Esophagus muscularis mucosa (tissue), 4 donors: ENCODE measurements around the gene PRF1. TPM values are rescaled to one million over a fixed set of nuclear protein-coding genes. Genes with fewer than 3 reads are reported as not detected.
"Not testable (repeated sequence)": the region's sequence is repeated elsewhere in the genome, so short reads cannot be mapped to it uniquely, and the experiment has no call there.

Experiments used
- DNase-seq: peaks from one replicate; pipeline ENCODE4 v3.0.0-alpha.2; 2017; ENCODE audit errors: extremely low spot score
- H3K27ac ChIP-seq, 4 donors: fragments of 200-600 bp; sonication (generic); replicated peaks in 1 of 4; 1 replicate in 3 of 4; 2 replicates in 1 of 4; pipeline ENCODE4 v1.5.1; 2016 to 2019; ENCODE audit warnings: mild to moderate bottlenecking in 1 of 4
- H3K27me3 ChIP-seq, 4 donors: fragments of 200-600 bp; sonication (generic); one replicate each; pipeline versions ENCODE4 v1.5.1 to v1.6.0; 2016 to 2019
- H3K36me3 ChIP-seq, 4 donors: fragments of 200-600 bp; sonication (generic); one replicate each; pipeline ENCODE4 v1.5.1; 2016 to 2019
- H3K4me1 ChIP-seq, 4 donors: fragments of 200-600 bp; sonication (generic); one replicate each; pipeline ENCODE4 v1.5.1; 2016 to 2019
- H3K4me3 ChIP-seq, 4 donors: fragments of 200-600 bp; sonication (generic); 1 replicate in 2 of 4; 2 replicates in 2 of 4; pipeline ENCODE4 v1.5.1; 2016 to 2019; ENCODE audit warnings: mild to moderate bottlenecking in 4 of 4, moderate library complexity in 1 of 4
- H3K9me3 ChIP-seq, 4 donors: fragments of 200-600 bp; sonication (generic); 1 replicate in 3 of 4; 2 replicates in 1 of 4; pipeline ENCODE4 v1.5.1; 2016 to 2019
- EP300 ChIP-seq: sonication (generic); formaldehyde crosslinking; IDR thresholded peaks from one replicate; pipeline ENCODE4 v1.6.1; 2017; ENCODE audit warnings: antibody characterized with exemption
- POLR2A ChIP-seq: fragments of 450-650 bp; IDR thresholded peaks from one replicate; pipeline ENCODE4 v1.6.1; 2017; ENCODE audit warnings: antibody characterized with exemption, moderate library complexity, mild to moderate bottlenecking, low read depth
- POLR2AphosphoS5 ChIP-seq, 2 donors: sonication (generic); formaldehyde crosslinking; IDR thresholded peaks; one replicate each; pipeline ENCODE4 v1.6.1; 2017; ENCODE audit warnings: antibody characterized with exemption in 2 of 2
- WGBS: methylation state at CpG from one replicate; pipeline ENCODE4 v1.1.5; 2018; 5-methylcytosine and 5-hydroxymethylcytosine counted together
- intact Hi-C: fragments of 100-400 bp; cut with DNase I; formaldehyde crosslinking; loops from one replicate; pipeline ENCODE4 v1.15.1; 2023
- total RNA-seq, 4 donors: library from RNA; depleted of rRNA; stranded (reverse); fragments of >200 nt; gene quantifications; one replicate each; pipeline versions ENCODE4 v1.1.0 to v1.2.1, GENCODE V29; 2016
- TF ChIP-seq, protein P1 (sequence below), 3 experiments: fragments of 200-600 bp in 2 of 3; fragments of 450-650 bp in 1 of 3; sonication (generic) in 2 of 3; IDR thresholded peaks; one replicate each; pipeline ENCODE4 v1.5.1; 2017 to 2019; ENCODE audit warnings: antibody characterized with exemption in 3 of 3, mild to moderate bottlenecking in 2 of 3, moderate library complexity in 1 of 3

The PRF1 gene
- total RNA-seq, 4 donors from 2014 or later, result 1.2 to 15.2 (median 2.4) TPM

DNA sequence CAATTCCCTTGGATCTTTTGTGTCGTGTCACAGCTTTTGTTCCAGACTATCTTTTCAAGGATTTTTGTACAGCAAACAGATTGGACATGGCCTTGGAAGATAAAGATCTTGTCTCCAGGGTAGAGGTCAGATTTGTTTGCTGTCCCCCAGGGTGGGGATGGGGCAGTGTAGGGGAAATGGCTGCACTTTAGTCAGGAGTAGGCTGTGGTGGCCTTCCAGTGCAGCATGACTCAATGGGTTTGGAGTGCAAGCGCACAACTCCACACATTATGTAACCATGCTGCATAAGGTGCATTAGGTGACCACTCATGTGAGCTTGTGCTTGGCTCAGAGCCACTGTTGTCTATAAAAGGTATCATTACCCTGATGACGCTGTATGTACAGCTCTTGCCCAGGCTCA, 45.9 kb upstream of the PRF1 start:
- Histone ChIP-seq H3K27ac (no peak overlapping the region), H3K9me3 (peaks cover 0 to 7% (median 0%) of the 10 kb centered on the region in 4 donors), H3K4me1 (peaks cover 0 to 7% (median 4%) of the 10 kb centered on the region in 4 donors), H3K4me3 (no peak overlapping the region), H3K27me3 (peaks cover 0 to 8% (median 0%) of the 10 kb centered on the region in 4 donors), H3K36me3 (no peaks in the 10 kb centered on the region)
- DNase-seq, result no peak
- TF ChIP-seq POLR2A (no peak), POLR2AphosphoS5 (IDR thresholded peaks at IDR 0.05) (no peak), EP300 (no peak)
- TF ChIP-seq, protein P1, sequence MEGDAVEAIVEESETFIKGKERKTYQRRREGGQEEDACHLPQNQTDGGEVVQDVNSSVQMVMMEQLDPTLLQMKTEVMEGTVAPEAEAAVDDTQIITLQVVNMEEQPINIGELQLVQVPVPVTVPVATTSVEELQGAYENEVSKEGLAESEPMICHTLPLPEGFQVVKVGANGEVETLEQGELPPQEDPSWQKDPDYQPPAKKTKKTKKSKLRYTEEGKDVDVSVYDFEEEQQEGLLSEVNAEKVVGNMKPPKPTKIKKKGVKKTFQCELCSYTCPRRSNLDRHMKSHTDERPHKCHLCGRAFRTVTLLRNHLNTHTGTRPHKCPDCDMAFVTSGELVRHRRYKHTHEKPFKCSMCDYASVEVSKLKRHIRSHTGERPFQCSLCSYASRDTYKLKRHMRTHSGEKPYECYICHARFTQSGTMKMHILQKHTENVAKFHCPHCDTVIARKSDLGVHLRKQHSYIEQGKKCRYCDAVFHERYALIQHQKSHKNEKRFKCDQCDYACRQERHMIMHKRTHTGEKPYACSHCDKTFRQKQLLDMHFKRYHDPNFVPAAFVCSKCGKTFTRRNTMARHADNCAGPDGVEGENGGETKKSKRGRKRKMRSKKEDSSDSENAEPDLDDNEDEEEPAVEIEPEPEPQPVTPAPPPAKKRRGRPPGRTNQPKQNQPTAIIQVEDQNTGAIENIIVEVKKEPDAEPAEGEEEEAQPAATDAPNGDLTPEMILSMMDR (IDR thresholded peaks at IDR 0.05), result no peak
- intact Hi-C loops, result no loop called here
- 94% methylated on average over 2 of the region's 3 CpGs for WGBS

DNA sequence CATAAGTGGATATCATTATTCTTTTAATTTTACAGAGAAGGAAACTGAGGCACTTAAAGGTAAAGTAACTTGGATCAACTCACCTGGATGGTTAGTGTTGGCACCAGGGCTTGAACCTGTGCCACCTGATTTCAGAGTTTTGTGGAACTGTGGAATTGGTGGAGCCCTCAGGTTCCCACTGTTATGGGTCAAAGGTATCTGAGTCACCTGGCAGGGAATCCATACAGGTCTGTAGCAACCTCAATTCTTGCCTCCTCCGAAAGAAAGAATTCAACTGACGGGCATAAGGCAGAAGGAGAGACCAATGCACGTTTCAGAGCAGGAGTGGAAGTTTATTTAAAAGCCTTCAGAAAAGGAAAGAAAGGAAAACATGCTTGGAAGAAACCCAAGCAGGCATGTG, 44.5 kb upstream of the PRF1 start:
- TF ChIP-seq EP300, result no peak
- TF ChIP-seq, protein P1 (IDR thresholded peaks at IDR 0.05), result no peak
- TF ChIP-seq POLR2AphosphoS5 (IDR thresholded peaks at IDR 0.05), result no peak
- no peak for TF ChIP-seq POLR2A
- intact Hi-C loops, result no loop called here
- H3K27me3 ChIP-seq, result peaks cover 0 to 8% (median 0%) of the 10 kb centered on the region in 4 donors
- no peaks in the 10 kb centered on the region for H3K4me1 ChIP-seq
- H3K36me3 ChIP-seq, result no peaks in the 10 kb centered on the region
- H3K27ac ChIP-seq, result no peak overlapping the region
- H3K4me3 ChIP-seq, result no peak overlapping the region
- peaks cover 0 to 7% (median 0%) of the 10 kb centered on the region in 4 donors for H3K9me3 ChIP-seq
- WGBS, result 73% methylated on average over 3 of the region's 3 CpGs
- no peak for DNase-seq

DNA sequence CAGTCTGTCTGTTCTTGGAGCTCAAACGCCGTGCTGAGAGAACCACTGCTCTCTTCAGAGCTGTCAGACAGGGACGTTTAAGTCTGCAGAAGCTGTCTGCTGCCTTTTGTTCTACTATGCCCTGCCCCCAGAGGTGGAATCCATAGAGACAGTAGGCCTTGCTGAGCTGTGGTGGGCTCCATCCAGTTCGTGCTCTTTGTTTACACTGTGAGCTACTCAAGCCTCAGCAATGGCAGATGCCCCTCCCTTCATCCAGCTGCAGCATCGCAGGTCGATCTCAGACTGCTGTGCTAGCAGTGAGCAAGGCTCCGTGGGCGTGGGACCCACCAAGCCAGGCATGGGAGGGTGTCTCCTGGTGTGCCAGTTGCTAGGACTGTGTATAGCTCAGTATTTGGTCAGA, 42.4 kb upstream of the PRF1 start:
- peak; percentile 5 for DNase-seq
- H3K27me3 ChIP-seq, intact Hi-C loops, H3K9me3 ChIP-seq, H3K27ac ChIP-seq, H3K4me3 ChIP-seq, H3K36me3 ChIP-seq, H3K4me1 ChIP-seq: not testable (repeated sequence)
- 61% methylated on average over 6 of the region's 8 CpGs for WGBS

DNA sequence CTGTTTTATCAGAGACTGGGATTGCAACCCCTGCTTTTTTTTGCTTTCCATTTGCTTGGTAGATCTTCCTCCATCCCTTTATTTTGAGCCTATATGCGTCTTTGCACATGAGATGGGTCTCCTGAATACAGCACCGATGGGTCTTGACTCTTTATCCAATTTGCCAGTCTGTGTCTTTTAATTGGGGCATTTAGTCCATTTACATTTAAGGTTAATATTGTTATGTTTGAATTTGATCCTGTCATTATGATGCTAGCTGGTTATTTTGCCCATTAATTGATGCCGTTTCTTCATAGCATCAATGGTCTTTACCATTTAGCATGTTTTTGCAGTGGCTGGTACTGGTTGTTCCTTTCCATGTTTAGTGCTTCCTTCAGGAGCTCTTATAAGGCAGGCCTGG, 40.7 kb upstream of the PRF1 start:
- DNase-seq, H3K9me3 ChIP-seq, H3K27me3 ChIP-seq, H3K36me3 ChIP-seq, H3K4me3 ChIP-seq, intact Hi-C loops, H3K27ac ChIP-seq, H3K4me1 ChIP-seq: not testable (repeated sequence)
- 96% methylated on average over 3 of the region's 3 CpGs for whole genome bisulfite sequencing

DNA sequence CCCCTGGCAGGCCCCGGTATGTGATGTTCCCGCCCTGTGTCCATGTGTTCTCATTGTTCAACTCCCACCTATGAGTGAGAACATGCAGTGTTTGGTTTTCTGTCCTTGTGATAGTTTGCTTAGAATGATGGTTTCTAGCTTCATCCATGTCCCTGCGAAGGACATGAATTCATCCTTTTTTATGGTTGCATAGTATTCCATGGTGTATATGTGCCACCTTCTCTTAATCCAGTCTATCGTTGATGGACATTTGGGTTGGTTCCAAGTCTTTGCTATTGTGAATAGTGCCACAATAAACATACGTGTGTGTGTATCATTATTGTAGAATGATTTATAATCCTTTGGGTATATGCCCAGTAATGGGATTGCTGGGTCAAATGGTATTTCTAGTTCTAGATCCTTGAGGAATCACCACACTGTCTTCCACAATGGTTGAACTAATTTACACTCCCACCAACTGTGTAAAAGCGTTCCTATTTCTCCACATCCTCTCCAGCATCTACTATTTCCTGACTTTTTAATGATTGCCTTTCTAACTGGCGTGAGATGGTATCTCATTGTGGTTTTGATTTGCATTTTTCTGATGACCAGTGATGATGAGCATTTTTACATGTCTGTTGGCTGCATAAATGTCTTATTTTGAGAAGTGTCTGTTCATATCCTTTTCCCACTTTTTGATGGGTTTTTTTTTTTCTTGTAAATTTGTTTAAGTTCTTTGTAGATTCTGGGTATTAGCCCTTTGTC, 37.3 kb upstream of the PRF1 start:
- H3K27ac ChIP-seq, DNase-seq, H3K36me3 ChIP-seq, intact Hi-C loops, H3K9me3 ChIP-seq, H3K4me3 ChIP-seq, H3K27me3 ChIP-seq, H3K4me1 ChIP-seq: not testable (repeated sequence)
- WGBS, result 81% methylated on average over 7 of the region's 7 CpGs

DNA sequence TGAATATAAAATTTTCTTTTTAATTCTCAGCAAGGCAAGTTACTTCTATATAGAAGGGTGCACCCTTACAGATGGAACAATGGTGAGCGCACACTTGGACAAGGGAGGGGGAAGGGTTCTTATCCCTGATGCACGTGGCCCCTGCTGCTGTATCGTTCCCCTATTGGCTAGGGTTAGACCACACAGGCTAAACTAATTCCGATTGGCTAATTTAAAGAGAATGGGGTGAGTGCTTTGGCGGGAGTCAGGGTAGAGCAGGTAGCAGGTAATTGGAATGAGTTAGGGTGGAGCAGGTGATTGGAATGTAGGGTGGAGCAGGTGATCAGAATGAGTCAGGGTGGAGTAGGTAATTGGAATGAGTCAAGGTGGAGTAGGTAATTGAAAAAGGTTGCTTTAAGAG, 32.0 kb upstream of the PRF1 start:
- intact Hi-C loops, result not testable (repeated sequence)

DNA sequence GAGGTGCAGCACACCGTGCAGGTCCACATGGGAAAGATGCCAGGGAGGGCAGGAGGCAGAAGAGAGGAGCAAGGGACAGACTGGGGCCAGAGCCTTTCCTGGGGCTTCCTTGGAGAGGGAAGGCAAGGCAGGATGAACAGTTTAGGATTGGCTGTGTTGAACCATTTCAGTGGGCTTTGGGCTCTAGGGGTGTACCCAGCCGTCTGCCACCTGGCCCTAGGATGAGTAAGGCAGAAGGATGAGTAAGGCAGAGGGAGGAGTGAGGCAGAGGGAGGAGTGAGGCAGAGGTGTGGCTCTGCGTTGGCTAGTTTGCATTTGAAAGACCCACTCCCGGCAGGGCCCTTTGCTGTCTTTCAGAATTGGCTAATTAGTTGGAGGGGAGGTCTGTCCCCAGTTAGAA, 31.5 kb upstream of the PRF1 start:
- TF ChIP-seq POLR2A (no peak), EP300 (no peak), POLR2AphosphoS5 (IDR thresholded peaks at IDR 0.05) (no peak)
- TF ChIP-seq, protein P1 (IDR thresholded peaks at IDR 0.05), result no peak
- Histone ChIP-seq H3K27me3 (no peaks in the 10 kb centered on the region), H3K9me3 (peaks cover 0 to 7% (median 5%) of the 10 kb centered on the region in 4 donors), H3K36me3 (no peaks in the 10 kb centered on the region), H3K27ac (no peak overlapping the region), H3K4me3 (no peak overlapping the region), H3K4me1 (no peaks in the 10 kb centered on the region)
- WGBS, result 63% methylated on average over 4 of the region's 4 CpGs
- peak; percentile 75 for DNase-seq
- intact Hi-C loops, result no loop called here

More for the DNA sequence above, 32.0 kb upstream of the PRF1 start:
- not testable (repeated sequence) for DNase-seq, H3K36me3 ChIP-seq, H3K9me3 ChIP-seq, H3K4me1 ChIP-seq, H3K27me3 ChIP-seq, H3K4me3 ChIP-seq, H3K27ac ChIP-seq
- WGBS, result 93% methylated on average over 5 of the region's 5 CpGs

DNA sequence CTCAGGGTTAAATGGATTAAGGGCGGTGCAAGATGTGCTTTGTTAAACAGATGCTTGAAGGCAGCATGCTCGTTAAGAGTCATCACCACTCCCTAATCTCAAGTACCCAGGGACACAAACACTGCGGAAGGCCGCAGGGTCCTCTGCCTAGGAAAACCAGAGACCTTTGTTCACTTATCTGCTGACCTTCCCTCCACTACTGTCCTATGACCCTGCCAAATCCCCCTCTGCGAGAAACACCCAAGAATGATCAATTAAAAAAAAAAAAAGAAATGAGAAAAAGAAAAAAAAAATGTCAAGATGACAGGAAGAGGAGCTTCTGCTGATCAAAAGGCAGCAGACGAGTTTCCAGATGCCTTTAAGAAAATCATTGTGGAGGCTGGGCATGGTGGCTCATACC, 29.2 kb upstream of the PRF1 start:
- WGBS, result 72% methylated on average over 2 of the region's 6 CpGs
- H3K27me3 ChIP-seq, H3K27ac ChIP-seq, intact Hi-C loops, H3K4me3 ChIP-seq, H3K36me3 ChIP-seq, H3K4me1 ChIP-seq, DNase-seq: not testable (repeated sequence)
- H3K9me3 ChIP-seq, result peaks cover 0 to 25% (median 11%) of the 10 kb centered on the region in 4 donors
